ENCODE measurements around the gene TMEM63A.

Gene TMEM63A

GRCh38 chr1:225917101-225917500 lies 34.9 kb upstream of the TMEM63A start:
- TF ChIP-seq CTCF (IDR thresholded peaks at IDR 0.05; ENCODE audit: insufficient read depth, missing control alignments) = no peak
- no peak for DNase-seq (ENCODE audit: insufficient read length, low spot score)
- FAIRE-seq = no peak

- no peak for DNase-seq (ENCODE audit: insufficient read length, low spot score)
- no peak for TF ChIP-seq CTCF (IDR thresholded peaks at IDR 0.05; ENCODE audit: insufficient read depth, missing control alignments)
- no peak for FAIRE-seq
These were observed 33.4 kb upstream of the TMEM63A start for GRCh38 chr1:225915538-225915991.

- FAIRE-seq (no peak), DNase-seq (ENCODE audit: insufficient read length, low spot score) (no peak)
- no peak for TF ChIP-seq CTCF (IDR thresholded peaks at IDR 0.05; ENCODE audit: insufficient read depth, missing control alignments)
These were observed 32.8 kb upstream of the TMEM63A start for GRCh38 chr1:225914947-225915346.

- DNase-seq (ENCODE audit: insufficient read length, low spot score) (no peak), FAIRE-seq (no peak)
- no peak for TF ChIP-seq CTCF (IDR thresholded peaks at IDR 0.05; ENCODE audit: insufficient read depth, missing control alignments)
These were observed 32.2 kb upstream of the TMEM63A start for GRCh38 chr1:225914391-225914790.

- FAIRE-seq = no peak
- DNase-seq (ENCODE audit: insufficient read length, low spot score) = no peak
- TF ChIP-seq CTCF (IDR thresholded peaks at IDR 0.05; ENCODE audit: insufficient read depth, missing control alignments) = peak; percentile 46
These were observed 29.3 kb upstream of the TMEM63A start for GRCh38 chr1:225911191-225912130.

- no peak for DNase-seq (ENCODE audit: insufficient read length, low spot score)
- FAIRE-seq = no peak
These were observed 27.3 kb upstream of the TMEM63A start for GRCh38 chr1:225909477-225909876.

More at GRCh38 chr1:225909477-225909876, 27.3 kb upstream of the TMEM63A start:
- no peak for TF ChIP-seq CTCF (IDR thresholded peaks at IDR 0.05; ENCODE audit: insufficient read depth, missing control alignments)

Measured in D721Med (cell line).